K562 (cell line): Measurements from ENCODE around the gene SPG21. TPM values are rescaled to one million over a fixed set of nuclear protein-coding genes. Genes with fewer than 3 reads are reported as not detected.
A peak's percentile ranks its signal among the peaks of the same experiment; 100 is the strongest.

ENCODE experiments used
- CHCHD3 ChIP-seq: fragments of 250-450 bp; sonication (Bioruptor Pico); IDR thresholded peaks from 2 replicates; pipeline ENCODE4 v2.1.2; 2022; ENCODE audit warnings: mild to moderate bottlenecking
- CREB1 ChIP-seq, 2 experiments: sonication (generic) in 1 of 2; formaldehyde crosslinking in 1 of 2; IDR thresholded peaks; 2 replicates each; pipeline versions ENCODE4 v1.6.1 to v1.8.0; 2012 to 2022; ENCODE audit warnings: inconsistent platforms in 1 of 2, mild to moderate bottlenecking in 1 of 2, missing genetic modification reagents in 1 of 2, moderate library complexity in 1 of 2
- DMBX1 ChIP-seq: fragments of 250-450 bp; sonication (Bioruptor Pico); IDR thresholded peaks from 2 replicates; pipeline ENCODE4 v1.8.0; 2022; ENCODE audit warnings: inconsistent platforms, mild to moderate bottlenecking, moderate library complexity, borderline replicate concordance
- E2F3 ChIP-seq: fragments of 250-450 bp; sonication (Bioruptor Pico); IDR thresholded peaks from 2 replicates; pipeline ENCODE4 v1.4.0; 2020; ENCODE audit warnings: mild to moderate bottlenecking
- ILF3 ChIP-seq: fragments of 450-650 bp; IDR thresholded peaks from 2 replicates; pipeline ENCODE4 v1.6.1; 2018; ENCODE audit warnings: antibody characterized with exemption, mild to moderate bottlenecking, moderate library complexity, borderline replicate concordance
- MAFF ChIP-seq: IDR thresholded peaks from 2 replicates; pipeline ENCODE4 v1.6.1; 2012; ENCODE audit warnings: low read length, improper control_type of control experiment
- MAFG ChIP-seq: fragments of 450-650 bp; conservative IDR thresholded peaks from 2 replicates; pipeline ENCODE4 v1.6.1; 2016; ENCODE audit warnings: missing genetic modification characterization, missing compliant biosample characterization
- NR2C1 ChIP-seq, 2 experiments: fragments of 450-650 bp; IDR thresholded peaks; 2 replicates each; pipeline ENCODE4 v1.6.1; 2017; ENCODE audit warnings: mild to moderate bottlenecking in 2 of 2, antibody characterized with exemption in 1 of 2, inconsistent platforms in 1 of 2, missing compliant biosample characterization in 1 of 2, missing genetic modification characterization in 1 of 2
- PCBP1 ChIP-seq: fragments of 200-400 bp; formaldehyde crosslinking; IDR thresholded peaks from 2 replicates; pipeline ENCODE4 v1.6.1; 2018; ENCODE audit warnings: mild to moderate bottlenecking, low read depth, low read length; ENCODE audit not compliant: poor library complexity, severe bottlenecking
- POLR2H ChIP-seq: IDR thresholded peaks from 2 replicates; pipeline ENCODE4 v1.6.1; 2016; ENCODE audit warnings: missing genetic modification characterization, low read depth, mild to moderate bottlenecking, control low read depth, missing compliant biosample characterization, moderate library complexity
- PPARD ChIP-seq: fragments of 250-450 bp; sonication (Bioruptor Pico); IDR thresholded peaks from 2 replicates; pipeline ENCODE4 v1.8.0; 2022; ENCODE audit warnings: inconsistent platforms, mild to moderate bottlenecking, moderate library complexity
- RBM25 ChIP-seq: fragments of 200-400 bp; formaldehyde crosslinking; IDR thresholded peaks from 2 replicates; pipeline ENCODE4 v1.6.1; 2018; ENCODE audit warnings: low read length, low read depth, moderate library complexity; ENCODE audit not compliant: severe bottlenecking
- RFX7 ChIP-seq: fragments of 250-450 bp; sonication (Bioruptor Pico); IDR thresholded peaks from 2 replicates; pipeline ENCODE4 v1.5.1; 2021; ENCODE audit warnings: mild to moderate bottlenecking
- SIN3A ChIP-seq, 2 experiments: fragments of 150-350 bp in 1 of 2; IDR thresholded peaks; 2 replicates each; pipeline ENCODE4 v1.6.1; 2011 to 2016; ENCODE audit warnings: borderline replicate concordance in 2 of 2, low read depth in 2 of 2, low read length in 2 of 2, mild to moderate bottlenecking in 2 of 2, moderate library complexity in 2 of 2; ENCODE audit not compliant: control insufficient read depth in 1 of 2
- SLC30A9 ChIP-seq: fragments of 250-450 bp; sonication (Bioruptor Pico); IDR thresholded peaks from 2 replicates; pipeline ENCODE4 v1.8.0; 2022; ENCODE audit warnings: mild to moderate bottlenecking, moderate library complexity
- SMARCA5 ChIP-seq: fragments of 450-650 bp; IDR thresholded peaks from 2 replicates; pipeline ENCODE4 v1.6.1; 2016
- SNIP1 ChIP-seq: fragments of 450-650 bp; IDR thresholded peaks from 2 replicates; pipeline ENCODE4 v1.7.1; 2017; ENCODE audit warnings: low read depth, mild to moderate bottlenecking
- TCF3 ChIP-seq: sonication (generic); formaldehyde crosslinking; IDR thresholded peaks from 2 replicates; pipeline ENCODE4 v1.4.0; 2020; ENCODE audit warnings: mild to moderate bottlenecking, missing genetic modification reagents
- TRIM28 ChIP-seq: fragments of 450-650 bp; IDR thresholded peaks from 2 replicates; pipeline ENCODE4 v1.6.1; 2017
- XRCC4 ChIP-seq: IDR thresholded peaks from one replicate; pipeline ENCODE4 v1.6.1; 2011; ENCODE audit not compliant: insufficient read depth, insufficient read length; ENCODE audit errors: extremely low read depth
- XRCC5 ChIP-seq: fragments of 200-400 bp; formaldehyde crosslinking; IDR thresholded peaks from 2 replicates; pipeline ENCODE4 v1.6.1; 2017; ENCODE audit warnings: low read depth, mild to moderate bottlenecking, low read length
- ZBTB7A ChIP-seq: IDR thresholded peaks from 2 replicates; pipeline ENCODE4 v1.6.1; 2011; ENCODE audit warnings: low read depth, mild to moderate bottlenecking, low read length, moderate library complexity, borderline replicate concordance; ENCODE audit not compliant: control insufficient read depth
- ZNF134 ChIP-seq: fragments of 250-450 bp; sonication (Bioruptor Pico); conservative IDR thresholded peaks from 2 replicates; pipeline ENCODE4 v1.4.0; 2020
- ZNF347 ChIP-seq: fragments of 450-650 bp; formaldehyde crosslinking; IDR thresholded peaks from 2 replicates; pipeline ENCODE4 v1.4.0; 2020; ENCODE audit warnings: low read depth, mild to moderate bottlenecking, moderate library complexity
- ZNF586 ChIP-seq: fragments of 450-650 bp; formaldehyde crosslinking; conservative IDR thresholded peaks from 2 replicates; pipeline ENCODE4 v1.4.0; 2020; ENCODE audit warnings: mild to moderate bottlenecking, moderate library complexity
- ZNF644 ChIP-seq: fragments of 200-800 bp; sonication (Bioruptor generic); IDR thresholded peaks from 2 replicates; pipeline ENCODE4 v1.6.1; 2016; ENCODE audit warnings: low read depth, missing genetic modification characterization, missing compliant biosample characterization
- ZNF77 ChIP-seq: fragments of 250-450 bp; sonication (Bioruptor Pico); IDR thresholded peaks from 2 replicates; pipeline ENCODE4 v1.5.0; 2020
- polyA plus RNA-seq, 8 experiments: library from polyadenylated mRNA; depleted of rRNA in 4 of 8; stranded (reverse) in 5 of 8; unstranded in 3 of 8; fragments of >200 nt; fragmentation: Nextera tagmentation in 2 of 8; fragmentation: Illumina TruSeq in 1 of 8; extraction: Ambion mirVana in 2 of 8; extraction: Trizol in 1 of 8; gene quantifications; 2 replicates each; pipeline versions ENCODE4 v1.2.1 to v1.2.3, GENCODE V29; 2011 to 2014; ENCODE audit warnings: inconsistent platforms in 1 of 8, missing spikeins in 1 of 8
- total RNA-seq, 7 experiments: library from RNA; depleted of rRNA in 6 of 7; stranded (reverse); fragments of >200 nt in 6 of 7; fragmentation: Illumina TruSeq in 2 of 7; extraction: Trizol in 2 of 7; gene quantifications; 2 replicates each; pipeline versions ENCODE4 v1.2.1 to v1.2.3, GENCODE V29; 2011 to 2021; ENCODE audit warnings: low replicate concordance in 1 of 7
- TF ChIP-seq, protein P1 (sequence below): sonication (generic); formaldehyde crosslinking; IDR thresholded peaks from 2 replicates; pipeline ENCODE4 v1.8.0; 2022; ENCODE audit warnings: mild to moderate bottlenecking, missing genetic modification reagents
- TF ChIP-seq, protein P2 (sequence below): fragments of 250-450 bp; sonication (Bioruptor Pico); IDR thresholded peaks from 2 replicates; pipeline ENCODE4 v1.5.0; 2020; ENCODE audit warnings: mild to moderate bottlenecking

SPG21 gene
- total and polyA plus RNA-seq, 9 of the 15 experiments (the other 6 are each of a cell fraction or from before 2014, with no cell fraction given): 22.8 to 98.8 (median 65.1) TPM

DNA sequence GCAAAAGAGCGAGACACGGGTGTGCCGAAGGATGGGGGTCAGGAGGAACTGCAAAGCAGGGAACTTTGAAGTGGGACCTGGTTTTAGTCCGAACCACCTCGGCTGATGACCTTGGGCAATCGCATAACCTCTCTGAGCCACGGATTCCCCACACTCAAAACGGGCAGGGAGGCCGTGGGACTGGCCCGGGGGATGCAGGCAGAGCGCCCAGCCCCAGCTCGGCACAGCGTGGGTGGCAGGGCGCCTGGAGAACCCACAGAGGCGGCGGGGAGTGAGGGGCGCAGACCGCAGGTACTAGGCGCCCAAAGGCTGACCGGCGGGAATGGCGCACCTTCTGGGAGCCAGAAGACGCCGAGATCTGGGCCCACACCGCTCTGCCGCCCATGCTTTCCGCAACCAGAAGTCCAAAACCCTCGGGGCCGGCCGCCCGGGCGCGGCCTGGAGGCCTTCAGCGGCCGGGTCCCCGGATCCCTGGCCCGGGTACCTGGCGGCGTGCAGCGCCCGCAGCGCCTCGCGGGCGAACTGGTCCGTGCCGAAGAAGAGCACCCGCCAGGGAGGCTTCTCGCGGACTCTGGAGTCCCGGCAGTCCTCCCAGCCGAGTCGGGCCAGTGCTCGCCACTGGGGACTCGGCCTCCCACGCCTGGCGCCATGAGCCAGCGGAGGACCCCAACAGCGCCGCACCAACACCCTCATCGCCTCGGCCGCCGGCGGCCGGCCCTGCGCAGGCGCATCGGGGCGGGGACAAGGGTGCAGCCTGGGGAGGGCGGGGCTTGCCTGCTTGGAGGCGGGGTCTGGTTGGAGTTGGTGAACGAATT lies 39.4 kb upstream of the SPG21 start, which contains the start of gene MTFMT (continued):
- TF ChIP-seq, protein P1, sequence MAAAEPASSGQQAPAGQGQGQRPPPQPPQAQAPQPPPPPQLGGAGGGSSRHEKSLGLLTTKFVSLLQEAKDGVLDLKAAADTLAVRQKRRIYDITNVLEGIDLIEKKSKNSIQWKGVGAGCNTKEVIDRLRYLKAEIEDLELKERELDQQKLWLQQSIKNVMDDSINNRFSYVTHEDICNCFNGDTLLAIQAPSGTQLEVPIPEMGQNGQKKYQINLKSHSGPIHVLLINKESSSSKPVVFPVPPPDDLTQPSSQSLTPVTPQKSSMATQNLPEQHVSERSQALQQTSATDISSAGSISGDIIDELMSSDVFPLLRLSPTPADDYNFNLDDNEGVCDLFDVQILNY: no peak
- TF ChIP-seq MAFF (no peak), XRCC4 (no peak), ZBTB7A (peak; percentile 58; the same call in 1 of the 2 replicates), ILF3 (no peak; the same call in 1 of the 2 replicates), ZNF347 (CRISPR knock-in tag) (no peak), POLR2H (tag) (no peak), SNIP1 (no peak), PCBP1 (no peak), RFX7 (CRISPR knock-in tag) (no peak), PPARD (no peak), MAFG (tag) (no peak), RBM25 (no peak), ZNF77 (CRISPR knock-in tag) (no peak), DMBX1 (CRISPR knock-in tag) (no peak), SMARCA5 (no peak), E2F3 (no peak), TRIM28 (no peak), NR2C1 (IDR thresholded peaks at IDR 0.05) (no peak), NR2C1 (tag; IDR thresholded peaks at IDR 0.05) (no peak), SIN3A (IDR thresholded peaks at IDR 0.05; ENCODE audit: borderline replicate concordance in 2 of 2, control insufficient read depth in 1 of 2, low read depth in 2 of 2, low read length in 2 of 2) (0 out of 4 replicates have a peak, but pooled peaks of 1 of the 2 experiments have one; percentile 60), XRCC5 (no peak), CHCHD3 (no peak), TCF3 (no peak), SLC30A9 (CRISPR knock-in tag) (no peak), ZNF644 (tag) (no peak), CREB1 (IDR thresholded peaks at IDR 0.05) (no peak), CREB1 (CRISPR knock-in tag; IDR thresholded peaks at IDR 0.05) (no peak), ZNF134 (CRISPR knock-in tag) (no peak), ZNF586 (CRISPR knock-in tag) (no peak)
- TF ChIP-seq, protein P2, sequence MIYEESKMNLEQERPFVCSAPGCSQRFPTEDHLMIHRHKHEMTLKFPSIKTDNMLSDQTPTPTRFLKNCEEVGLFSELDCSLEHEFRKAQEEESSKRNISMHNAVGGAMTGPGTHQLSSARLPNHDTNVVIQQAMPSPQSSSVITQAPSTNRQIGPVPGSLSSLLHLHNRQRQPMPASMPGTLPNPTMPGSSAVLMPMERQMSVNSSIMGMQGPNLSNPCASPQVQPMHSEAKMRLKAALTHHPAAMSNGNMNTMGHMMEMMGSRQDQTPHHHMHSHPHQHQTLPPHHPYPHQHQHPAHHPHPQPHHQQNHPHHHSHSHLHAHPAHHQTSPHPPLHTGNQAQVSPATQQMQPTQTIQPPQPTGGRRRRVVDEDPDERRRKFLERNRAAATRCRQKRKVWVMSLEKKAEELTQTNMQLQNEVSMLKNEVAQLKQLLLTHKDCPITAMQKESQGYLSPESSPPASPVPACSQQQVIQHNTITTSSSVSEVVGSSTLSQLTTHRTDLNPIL (CRISPR knock-in tag): no peak
